IPS-18a (cell line): Measurements from ENCODE around the gene FAF1.
"Not testable (repeated sequence)": the region's sequence is repeated elsewhere in the genome, so short reads cannot be mapped to it uniquely, and the experiment has no call there.

Experiments used
- H3K27ac ChIP-seq: one replicate; pipeline ENCODE4 v1.5.1; 2013; ENCODE audit warnings: low read length
- H3K27me3 ChIP-seq: one replicate; pipeline ENCODE4 v1.6.1; 2013; ENCODE audit warnings: mild to moderate bottlenecking, low read length; ENCODE audit not compliant: control insufficient read depth, insufficient read depth
- H3K36me3 ChIP-seq: one replicate; pipeline ENCODE4 v1.6.1; 2013; ENCODE audit warnings: low read depth, low read length; ENCODE audit not compliant: control insufficient read depth
- H3K4me1 ChIP-seq: one replicate; pipeline ENCODE4 v1.6.1; 2013; ENCODE audit warnings: low read depth, low read length; ENCODE audit not compliant: control insufficient read depth
- H3K4me3 ChIP-seq: one replicate; pipeline ENCODE4 v1.5.1; 2013; ENCODE audit warnings: low read length
- H3K9ac ChIP-seq: one replicate; pipeline ENCODE4 v1.6.1; 2013; ENCODE audit warnings: mild to moderate bottlenecking, low read length, moderate library complexity
- H3K9me3 ChIP-seq: one replicate; pipeline ENCODE4 v1.6.1; 2013; ENCODE audit warnings: low read depth, low read length; ENCODE audit not compliant: control insufficient read depth

The FAF1 gene

DNA sequence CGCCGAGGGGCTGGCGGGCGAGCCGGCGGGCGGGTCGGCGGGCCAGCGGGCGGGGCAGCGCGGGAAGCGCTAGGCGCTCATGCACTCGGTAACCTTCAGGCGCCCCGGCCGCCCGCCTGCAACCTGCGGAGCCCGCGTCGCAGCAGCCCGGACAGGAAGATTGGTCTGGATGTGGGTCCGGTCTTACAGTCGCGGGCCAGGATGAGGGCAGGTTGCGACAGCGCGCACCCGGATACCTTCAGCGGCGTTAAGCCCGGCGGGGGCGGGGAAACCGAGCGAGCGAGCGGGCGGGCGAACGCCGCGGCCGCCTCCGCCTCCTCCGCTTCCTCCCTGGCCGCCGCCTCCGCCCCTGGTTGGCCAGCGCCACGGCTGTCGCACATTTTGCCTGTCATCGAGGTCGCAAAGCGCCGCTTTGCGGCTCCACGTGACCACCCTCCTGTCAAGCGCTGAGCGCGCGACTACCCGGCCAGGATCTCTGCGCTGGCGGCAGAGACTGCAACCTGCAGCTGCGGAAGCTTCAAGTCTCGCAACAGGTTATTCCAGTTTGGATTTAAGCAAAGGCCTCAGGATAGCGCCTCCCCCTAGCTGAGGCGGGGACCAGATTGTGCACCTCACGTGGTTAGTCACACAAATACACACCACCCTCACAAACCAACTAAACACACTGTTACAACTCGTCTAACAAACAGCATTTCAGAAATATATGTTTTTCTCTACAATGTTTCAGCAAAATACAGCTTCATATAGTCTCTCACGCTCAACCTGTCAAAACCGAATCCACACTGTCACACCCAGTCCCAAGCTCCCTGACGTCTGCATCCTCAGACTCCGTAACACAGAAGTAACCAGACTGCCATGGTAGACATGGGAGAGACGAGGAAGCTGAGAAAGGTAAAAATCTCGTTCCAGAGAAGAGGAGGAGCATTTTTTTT lies at the start of gene FAF1:
TSS of gene FAF1 (minus strand) at position 355 of the 932 bp plus-strand sequence. CDS start 456 bp downstream, outside the sequence.
- Histone ChIP-seq H3K27ac (peak within 1 kb of the TSS; percentile 41), H3K4me3 (peak within 1 kb of the TSS; percentile 97)

DNA sequence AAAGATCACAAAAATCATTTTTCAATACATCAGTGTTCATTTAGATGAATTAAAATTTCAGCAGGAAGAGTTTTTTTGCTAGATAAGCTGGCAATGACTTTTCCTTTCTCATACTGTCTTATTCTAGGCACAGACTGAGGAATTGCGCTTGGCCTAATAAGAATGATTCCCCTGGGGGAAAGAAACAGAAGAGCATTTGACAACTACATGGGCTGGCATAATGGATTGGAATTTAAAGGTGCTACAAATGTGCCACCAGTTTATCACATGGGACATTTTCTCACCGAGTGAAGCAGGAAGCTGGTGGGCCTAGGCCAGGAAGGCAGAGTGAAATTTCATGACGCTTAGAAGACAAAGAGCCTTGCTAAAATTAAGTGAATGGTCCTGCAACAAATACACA lies 49.3 kb upstream of the FAF1 start:
- Histone ChIP-seq H3K27me3 (no peaks in the 10 kb centered on the region), H3K9me3 (no peaks in the 10 kb centered on the region), H3K36me3 (no peaks in the 10 kb centered on the region), H3K4me3 (no peak overlapping the region), H3K9ac (no peak overlapping the region), H3K27ac (no peak overlapping the region), H3K4me1 (no peaks in the 10 kb centered on the region)

More for the DNA sequence above, at the start of gene FAF1:
- Histone ChIP-seq H3K9me3 (no peaks in the 10 kb centered on the region), H3K4me1 (peaks cover 3% of the 10 kb centered on the region), H3K36me3 (no peaks in the 10 kb centered on the region), H3K9ac (peak within 1 kb of the TSS; percentile 88), H3K27me3 (peaks cover 21% of the 10 kb centered on the region)

DNA sequence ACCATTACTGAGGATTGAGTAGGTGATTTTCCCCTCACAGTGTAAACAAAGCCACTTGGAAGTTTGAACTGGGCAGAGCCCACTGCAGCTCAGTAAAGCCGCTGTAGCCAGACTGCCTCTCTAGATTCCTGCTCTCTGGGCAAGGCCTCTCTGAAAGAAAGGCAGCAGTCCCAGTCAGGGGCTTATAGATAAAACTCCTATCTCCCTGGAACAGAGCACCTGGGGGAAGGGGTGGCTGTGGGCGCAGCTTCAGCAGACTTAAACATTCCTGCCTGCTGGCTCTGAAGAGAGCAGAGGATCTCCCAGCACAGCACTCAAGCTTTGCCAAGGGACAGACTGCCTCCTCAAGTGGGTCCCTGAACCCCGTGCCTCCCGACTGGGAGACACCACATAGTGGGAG lies 45.5 kb upstream of the FAF1 start:
- not testable (repeated sequence) for H3K36me3 ChIP-seq, H3K9ac ChIP-seq, H3K27me3 ChIP-seq, H3K4me1 ChIP-seq, H3K27ac ChIP-seq, H3K9me3 ChIP-seq, H3K4me3 ChIP-seq

DNA sequence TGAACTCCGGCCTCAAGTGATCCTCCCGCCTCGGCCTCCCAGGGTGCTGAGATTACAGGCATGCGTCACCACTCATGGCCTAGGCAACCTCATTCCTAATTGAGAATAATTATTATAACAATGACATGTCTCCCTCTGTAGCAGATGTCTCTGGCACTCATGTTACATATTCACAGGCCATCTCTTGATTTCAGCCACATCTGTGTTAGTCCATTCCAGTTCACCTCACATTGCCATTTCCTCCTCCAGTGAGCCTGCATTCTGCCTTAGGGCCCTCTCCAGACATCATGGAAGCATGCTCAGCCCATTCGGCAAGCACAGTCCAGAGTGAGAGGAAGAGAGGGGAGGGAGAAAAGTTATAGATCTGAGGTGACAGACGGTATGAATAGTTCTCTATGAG lies 42.4 kb upstream of the FAF1 start:
- Histone ChIP-seq H3K27ac (no peak overlapping the region), H3K4me3 (no peak overlapping the region), H3K4me1 (no peaks in the 10 kb centered on the region), H3K9ac (no peak overlapping the region), H3K36me3 (no peaks in the 10 kb centered on the region), H3K9me3 (no peaks in the 10 kb centered on the region), H3K27me3 (no peaks in the 10 kb centered on the region)

DNA sequence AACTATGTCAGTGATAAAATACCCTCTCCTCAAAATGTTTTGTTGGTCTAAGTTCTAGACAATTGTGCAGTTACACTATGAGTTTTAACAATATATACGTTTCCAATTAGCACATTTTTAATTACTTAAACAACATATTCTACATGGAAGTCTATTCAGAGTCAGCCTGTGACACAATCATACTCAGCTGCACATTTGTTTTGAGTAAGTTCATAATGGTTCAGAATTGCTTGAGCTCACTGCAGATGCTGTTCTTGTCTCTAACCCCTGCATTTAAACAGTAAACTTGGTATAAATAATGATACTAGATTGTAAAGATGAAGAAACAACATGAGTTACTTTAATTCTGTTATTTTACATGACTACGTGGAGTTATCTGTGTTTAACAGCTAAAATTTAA lies 40.6 kb upstream of the FAF1 start:
- Histone ChIP-seq H3K9ac (no peak overlapping the region), H3K4me3 (no peak overlapping the region), H3K36me3 (no peaks in the 10 kb centered on the region), H3K27me3 (no peaks in the 10 kb centered on the region), H3K4me1 (no peaks in the 10 kb centered on the region), H3K9me3 (no peaks in the 10 kb centered on the region), H3K27ac (no peak overlapping the region)

DNA sequence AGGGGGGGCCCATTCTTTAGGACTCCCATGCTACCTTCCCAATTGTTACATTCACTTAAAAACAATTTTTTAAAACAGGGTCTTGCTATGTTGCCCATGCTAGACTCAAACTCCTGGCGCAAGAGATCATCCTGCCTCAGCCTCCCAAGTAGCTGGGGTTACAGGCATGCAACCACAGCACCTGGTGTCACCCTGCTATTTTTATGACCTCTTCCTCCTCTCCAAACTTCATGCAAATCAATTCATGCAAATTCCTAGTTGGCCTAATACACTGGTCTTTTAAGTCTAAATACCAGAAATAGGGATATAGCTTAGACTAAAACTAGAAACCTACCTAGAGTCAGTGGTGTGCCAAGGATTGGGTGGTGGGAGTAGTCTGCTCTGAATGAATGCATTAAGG lies 40.1 kb upstream of the FAF1 start:
- H3K27me3 ChIP-seq = no peaks in the 10 kb centered on the region

DNA sequence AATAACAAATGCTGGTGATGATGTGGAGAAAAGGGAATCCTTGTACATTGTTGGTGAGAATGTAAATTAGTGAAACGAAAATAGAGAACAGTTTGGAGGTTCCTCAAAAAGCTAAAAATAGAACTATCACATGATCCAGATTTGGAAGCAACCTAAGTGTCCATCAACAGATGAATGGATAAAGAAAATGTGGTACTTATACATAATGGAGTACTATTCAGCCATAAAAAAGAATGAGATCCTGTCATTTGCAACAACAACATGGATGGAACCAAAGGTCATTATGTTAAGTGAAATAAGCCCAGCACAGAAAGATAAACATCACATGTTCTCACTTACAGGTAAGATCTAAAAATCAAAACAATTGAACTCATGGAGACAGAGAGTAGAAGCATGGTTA lies 39.3 kb upstream of the FAF1 start:
- not testable (repeated sequence) for H3K4me3 ChIP-seq, H3K9ac ChIP-seq, H3K36me3 ChIP-seq, H3K27ac ChIP-seq, H3K9me3 ChIP-seq, H3K4me1 ChIP-seq, H3K27me3 ChIP-seq

More for the DNA sequence above, 40.1 kb upstream of the FAF1 start:
- Histone ChIP-seq H3K36me3 (no peaks in the 10 kb centered on the region), H3K9me3 (no peaks in the 10 kb centered on the region), H3K27ac (no peak overlapping the region), H3K9ac (no peak overlapping the region), H3K4me3 (no peak overlapping the region), H3K4me1 (no peaks in the 10 kb centered on the region)

DNA sequence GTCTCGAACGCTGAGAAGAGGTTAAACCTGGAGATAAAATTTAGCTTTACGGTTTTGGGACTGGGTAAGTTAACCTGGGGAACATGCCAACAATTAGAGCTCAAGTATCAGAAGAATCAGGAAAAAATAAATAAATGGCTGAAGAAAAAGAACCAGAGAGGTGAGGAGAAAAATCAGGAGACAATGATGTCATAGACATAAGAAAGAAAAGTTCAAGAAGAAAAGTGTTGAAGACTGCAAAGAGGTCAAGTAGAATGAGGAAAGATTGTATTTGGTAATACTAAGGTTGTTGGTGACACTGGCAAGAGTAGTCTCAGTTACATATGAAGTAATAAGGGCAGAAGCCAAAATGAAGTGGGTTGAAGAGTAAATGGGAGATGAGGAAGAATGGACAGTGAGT lies 36.0 kb upstream of the FAF1 start:
- Histone ChIP-seq H3K9me3 (no peaks in the 10 kb centered on the region), H3K27me3 (no peaks in the 10 kb centered on the region), H3K36me3 (no peaks in the 10 kb centered on the region), H3K4me3 (no peak overlapping the region), H3K4me1 (no peaks in the 10 kb centered on the region), H3K27ac (no peak overlapping the region), H3K9ac (no peak overlapping the region)

DNA sequence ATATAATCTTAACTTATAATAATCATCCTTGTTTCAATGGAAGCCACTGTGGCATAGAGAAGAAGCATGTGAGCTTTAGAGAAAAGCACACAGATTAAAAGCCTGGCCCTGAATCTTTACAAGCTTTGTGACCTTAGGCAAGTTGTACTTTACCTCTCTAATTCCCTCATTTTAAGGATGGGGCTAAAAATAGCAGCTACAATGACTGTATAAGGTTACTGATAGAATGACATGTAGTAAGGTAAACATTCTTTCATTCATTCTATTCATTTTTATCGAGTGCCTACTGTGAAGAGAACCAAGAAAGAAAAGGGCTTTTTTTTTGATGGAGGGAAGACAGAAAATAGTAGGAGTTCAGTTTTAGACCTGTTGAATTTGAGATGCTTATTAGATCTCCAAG lies 35.6 kb upstream of the FAF1 start:
- no peak overlapping the region for H3K27ac ChIP-seq
- H3K9ac ChIP-seq = no peak overlapping the region
- H3K4me1 ChIP-seq = no peaks in the 10 kb centered on the region
- no peak overlapping the region for H3K4me3 ChIP-seq
- H3K36me3 ChIP-seq = no peaks in the 10 kb centered on the region
- H3K27me3 ChIP-seq = no peaks in the 10 kb centered on the region
- no peaks in the 10 kb centered on the region for H3K9me3 ChIP-seq

DNA sequence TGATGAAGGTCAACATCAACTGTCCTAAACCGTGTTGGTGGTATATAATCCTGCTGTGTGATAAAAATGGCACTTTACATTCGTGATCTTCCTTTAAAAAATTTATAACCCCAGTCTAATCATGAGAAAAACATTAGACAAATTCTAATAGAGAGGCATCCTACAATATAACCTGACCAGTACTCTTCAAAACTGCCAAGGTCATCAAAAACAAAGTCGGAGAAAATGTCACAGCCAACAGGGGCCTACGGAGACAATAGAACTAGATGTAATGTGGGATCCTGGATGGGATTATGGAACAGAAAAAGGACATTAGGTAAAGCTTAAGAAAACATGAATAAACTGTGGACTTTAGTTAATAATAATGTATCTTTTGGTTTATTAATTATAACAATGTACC lies 34.9 kb upstream of the FAF1 start:
- no peak overlapping the region for H3K9ac ChIP-seq
- H3K27me3 ChIP-seq = no peaks in the 10 kb centered on the region
- H3K27ac ChIP-seq = no peak overlapping the region
- no peaks in the 10 kb centered on the region for H3K9me3 ChIP-seq
- H3K36me3 ChIP-seq = no peaks in the 10 kb centered on the region
- H3K4me1 ChIP-seq = no peaks in the 10 kb centered on the region
- no peak overlapping the region for H3K4me3 ChIP-seq

DNA sequence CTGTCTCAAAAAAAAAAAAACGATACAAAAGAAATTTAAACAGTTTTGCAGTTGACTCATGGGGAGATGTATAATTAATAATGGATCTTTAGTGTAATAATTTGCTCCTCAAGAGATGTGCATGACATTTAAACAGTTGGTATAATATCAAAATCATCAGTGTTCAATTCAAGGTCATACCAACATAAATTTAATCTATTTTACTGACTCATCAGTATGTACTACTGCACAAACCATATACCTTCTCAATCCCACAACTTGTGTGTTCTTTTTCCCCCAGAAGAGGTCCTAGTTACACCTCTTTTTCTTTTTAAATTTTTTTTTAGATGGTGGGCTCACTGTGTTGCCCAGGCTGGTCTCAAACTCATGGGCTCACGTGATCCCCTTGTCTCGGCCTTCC lies 33.6 kb upstream of the FAF1 start:
- H3K4me3 ChIP-seq = no peak overlapping the region
- no peaks in the 10 kb centered on the region for H3K36me3 ChIP-seq

More for the DNA sequence above, 33.6 kb upstream of the FAF1 start:
- H3K9me3 ChIP-seq = no peaks in the 10 kb centered on the region
- H3K9ac ChIP-seq = no peak overlapping the region
- no peaks in the 10 kb centered on the region for H3K4me1 ChIP-seq
- H3K27me3 ChIP-seq = no peaks in the 10 kb centered on the region
- H3K27ac ChIP-seq = no peak overlapping the region
